NCI-H2107 treated with DMSO at 0.1 percent for 48 hours (cell line): ENCODE data around the gene RGS9.
"Not testable (repeated sequence)": the region's sequence is repeated elsewhere in the genome, so short reads cannot be mapped to it uniquely, and the experiment has no call there.

Source experiments
- DNase-seq: peaks from one replicate; lab custom pipeline; 2025; ENCODE audit not compliant: unreplicated experiment; lab: John Stamatoyannopoulos, UW

The RGS9 gene

GRCh38 chr17:65137021-65137939, at the start of gene RGS9:
Gene RGS9, plus strand, starts transcription at chr17:65137370. Its CDS starts 171 bp downstream, at chr17:65137541.
- peak; percentile 20 for DNase-seq

GRCh38 chr17:65088621-65089360, 48.4 kb upstream of the RGS9 start:
- DNase-seq = no peak

DNA sequence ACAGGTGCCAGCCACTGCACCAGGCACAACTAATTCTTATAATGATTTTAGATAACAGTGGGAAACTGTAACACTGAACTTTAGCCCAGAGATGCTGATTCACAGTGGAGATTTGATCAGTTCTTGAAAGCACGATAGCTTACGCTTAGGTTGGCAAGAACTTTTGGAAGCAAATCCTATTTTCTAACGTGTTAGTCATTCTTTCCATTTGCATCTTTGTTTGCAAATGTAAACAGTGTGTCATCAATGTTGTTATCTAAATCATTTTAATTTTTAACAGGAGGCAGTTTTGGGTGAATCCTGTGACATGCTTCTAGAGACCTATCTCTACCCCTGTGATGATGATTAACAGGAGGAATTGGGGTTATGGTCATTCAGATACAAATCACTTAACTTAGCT, 44.9 kb upstream of the RGS9 start:
- no peak for DNase-seq

GRCh38 chr17:65092721-65093356, 44.3 kb upstream of the RGS9 start:
- DNase-seq = not testable (repeated sequence)

- no peak for DNase-seq
Measured at GRCh38 chr17:65093930-65094329, 43.2 kb upstream of the RGS9 start.

DNA sequence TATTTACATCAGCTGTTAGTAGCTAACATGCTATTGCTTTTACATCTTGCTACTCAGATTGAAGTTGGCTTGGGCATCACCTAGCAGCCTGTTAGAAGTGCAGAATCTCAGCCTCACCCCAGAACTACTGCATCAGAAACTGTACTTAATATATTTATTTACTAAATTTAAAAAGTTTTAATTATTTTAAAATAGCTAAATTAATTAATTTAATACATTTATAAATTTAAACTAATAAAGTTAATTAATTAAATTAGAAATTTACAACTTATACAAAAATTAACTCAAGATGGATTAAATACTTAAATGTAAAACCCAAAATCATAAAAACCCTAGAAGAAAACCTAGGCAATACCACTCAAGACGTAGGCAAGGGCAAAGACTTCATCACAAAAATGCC, 41.7 kb upstream of the RGS9 start:
- no peak for DNase-seq

GRCh38 chr17:65096382-65096781, 40.8 kb upstream of the RGS9 start:
- not testable (repeated sequence) for DNase-seq

DNA sequence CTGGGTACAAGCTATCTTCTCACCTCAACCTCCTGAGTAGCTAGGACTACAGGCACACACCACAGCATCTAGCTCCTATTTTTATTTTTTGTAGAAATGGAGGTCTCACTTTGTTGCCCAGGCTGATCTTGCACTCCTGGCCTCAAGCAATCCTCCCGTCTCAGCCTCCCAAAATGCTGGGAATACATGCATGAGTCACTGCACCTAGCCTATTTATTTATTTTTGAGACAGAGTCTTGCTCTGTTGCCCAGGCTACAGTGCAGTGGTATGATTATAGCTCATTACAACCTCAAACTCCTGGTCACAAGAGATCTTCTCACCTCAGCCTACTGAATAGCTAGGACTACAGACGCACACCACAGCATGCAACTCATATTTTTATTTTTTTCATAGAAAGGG, 40.1 kb upstream of the RGS9 start:
- no peak for DNase-seq

DNA sequence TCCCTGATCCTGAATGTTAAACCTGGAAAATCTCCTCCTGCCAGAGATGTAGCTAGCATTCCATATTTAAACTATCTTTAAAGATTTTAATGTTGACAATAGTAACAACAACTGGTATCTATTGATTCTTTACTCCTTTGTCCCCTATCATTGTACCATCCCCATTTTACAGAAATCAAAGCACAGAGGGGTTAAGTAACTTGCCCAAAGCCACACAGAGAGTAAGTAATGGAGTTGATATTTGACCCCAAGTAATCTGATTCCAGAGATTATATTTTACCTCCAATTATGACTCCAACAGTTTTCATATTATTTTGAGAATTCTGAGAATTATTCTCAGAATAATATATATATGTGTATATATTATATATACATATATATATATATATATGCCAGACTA, 37.7 kb upstream of the RGS9 start:
- DNase-seq = no peak

- DNase-seq = no peak
Measured at GRCh38 chr17:65099941-65100315, 37.2 kb upstream of the RGS9 start.

- DNase-seq = peak; percentile 40
Measured at GRCh38 chr17:65100316-65101140, 36.6 kb upstream of the RGS9 start.

DNA sequence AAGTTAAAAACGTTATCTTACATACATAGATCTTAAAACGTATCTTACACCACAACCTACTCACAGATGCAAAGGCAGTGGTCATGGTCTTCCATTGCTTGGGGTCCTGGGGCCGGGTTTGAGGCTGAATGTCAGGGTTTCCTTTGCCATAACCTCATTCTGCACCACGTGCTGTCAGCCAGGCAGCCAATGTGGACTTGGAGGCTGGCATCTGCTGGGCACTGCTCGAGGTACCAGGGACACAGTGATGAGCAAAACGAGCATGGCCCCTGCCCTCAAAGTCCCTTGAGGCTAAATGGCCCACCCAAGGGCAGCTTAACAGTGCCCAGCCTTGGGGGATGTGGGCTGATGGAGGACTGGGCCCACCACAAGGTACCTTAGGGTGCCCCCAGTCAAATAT, 35.8 kb upstream of the RGS9 start:
- DNase-seq = no peak

GRCh38 chr17:65102235-65102634, 34.9 kb upstream of the RGS9 start:
- no peak for DNase-seq

DNA sequence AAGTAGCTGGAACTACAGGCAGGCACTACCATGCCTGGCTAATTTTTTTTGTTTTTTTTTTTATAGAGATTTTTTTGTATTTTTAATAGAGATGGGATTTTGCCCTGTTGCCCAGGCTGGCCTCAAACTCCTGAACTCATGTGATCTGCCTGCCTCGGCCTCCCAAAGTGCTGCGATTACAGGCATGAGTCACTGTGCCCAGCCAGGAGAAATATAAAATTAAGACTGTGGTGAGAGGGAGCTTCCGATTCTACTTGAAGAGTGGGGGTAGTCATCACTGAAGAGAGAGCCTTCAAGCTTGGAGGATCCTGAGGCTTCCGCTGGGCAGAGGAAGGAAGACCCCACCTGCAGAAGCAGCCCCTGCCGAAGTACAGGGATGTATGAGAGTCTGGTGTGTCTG, 34.4 kb upstream of the RGS9 start:
- DNase-seq = no peak

- DNase-seq = no peak
Measured at GRCh38 chr17:65103431-65103830, 33.7 kb upstream of the RGS9 start.

- DNase-seq = no peak
Measured at GRCh38 chr17:65103896-65104295, 33.3 kb upstream of the RGS9 start.

- DNase-seq = no peak
Measured at GRCh38 chr17:65104541-65104940, 32.6 kb upstream of the RGS9 start.

DNA sequence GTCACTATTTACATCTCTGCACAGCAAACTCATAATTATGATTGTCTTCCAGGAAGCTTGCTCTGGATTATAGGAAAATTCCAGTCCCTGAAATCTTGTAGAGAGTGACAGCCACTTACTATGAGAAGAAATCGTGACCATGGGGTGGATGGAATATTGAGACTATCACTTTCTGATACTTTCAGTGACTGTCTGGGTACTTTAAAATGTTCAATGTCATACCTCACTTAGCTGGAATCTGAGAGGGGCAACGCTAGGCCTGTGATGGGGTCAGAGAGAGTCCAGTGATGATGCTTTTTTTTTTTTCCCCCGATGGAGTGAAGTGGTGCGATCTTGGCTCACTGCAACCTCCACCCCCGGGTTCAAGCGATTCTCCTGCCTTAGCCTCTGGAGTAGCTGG, 32.2 kb upstream of the RGS9 start:
- no peak for DNase-seq

- DNase-seq = no peak
Measured at GRCh38 chr17:65108152-65108551, 29.0 kb upstream of the RGS9 start.

DNA sequence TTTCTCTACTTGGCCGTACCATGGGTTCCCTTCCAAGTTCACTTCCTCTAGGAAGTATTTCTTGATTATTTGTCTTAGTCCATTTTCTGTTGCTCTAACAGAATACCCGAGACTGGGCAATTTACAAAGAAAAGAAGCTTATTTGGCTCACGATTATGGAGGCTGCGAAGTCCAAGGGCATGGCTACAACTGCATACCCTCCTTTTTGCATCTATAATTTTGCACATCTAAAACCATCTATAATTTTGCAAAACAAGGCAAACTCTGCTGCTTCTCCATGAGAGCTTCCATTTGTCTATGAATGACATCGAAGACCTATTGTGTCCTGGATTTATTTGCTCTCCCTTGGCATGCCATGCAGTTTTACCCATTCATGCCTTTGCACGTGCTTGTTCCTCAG, 27.6 kb upstream of the RGS9 start:
- no peak for DNase-seq
